Astrocyte of the cerebellum (primary cell): ENCODE results near the gene ANKFN1.

Experiments used
- DNase-seq: peaks from one replicate; pipeline ENCODE4 v3.0.0-alpha.2; 2011; ENCODE audit warnings: low read depth
- H3K4me3 ChIP-seq: 2 replicates; pipeline ENCODE4 v1.5.1; 2011; ENCODE audit warnings: mild to moderate bottlenecking, low read depth, low read length, moderate library complexity
- CTCF ChIP-seq: IDR thresholded peaks from 2 replicates; pipeline ENCODE4 v1.5.1; 2012; ENCODE audit warnings: low read length, low read depth, moderate library complexity, mild to moderate bottlenecking; ENCODE audit errors: missing control alignments
- in situ Hi-C: cut with HindIII; loops from 2 replicates; pipeline ENCODE4 v1.10.0; 2017; ENCODE audit warnings: low sequenced_read_pairs

The ANKFN1 gene

GRCh38 chr17:56497132-56497531 lies 343.9 kb downstream of the ANKFN1 start:
- no peak for TF ChIP-seq CTCF
- in situ Hi-C loops: no loop called here
- DNase-seq: no peak
- no peak overlapping the region for H3K4me3 ChIP-seq

GRCh38 chr17:56499799-56500388 lies 346.6 kb downstream of the ANKFN1 start:
- no peak overlapping the region for H3K4me3 ChIP-seq
- peak; percentile 38 for TF ChIP-seq CTCF
- DNase-seq: no peak
- in situ Hi-C loops: no loop called here

GRCh38 chr17:56502120-56502654 lies 348.9 kb downstream of the ANKFN1 start:
- H3K4me3 ChIP-seq: no peak overlapping the region
- no peak for DNase-seq
- in situ Hi-C loops: no loop called here
- TF ChIP-seq CTCF: no peak

DNA sequence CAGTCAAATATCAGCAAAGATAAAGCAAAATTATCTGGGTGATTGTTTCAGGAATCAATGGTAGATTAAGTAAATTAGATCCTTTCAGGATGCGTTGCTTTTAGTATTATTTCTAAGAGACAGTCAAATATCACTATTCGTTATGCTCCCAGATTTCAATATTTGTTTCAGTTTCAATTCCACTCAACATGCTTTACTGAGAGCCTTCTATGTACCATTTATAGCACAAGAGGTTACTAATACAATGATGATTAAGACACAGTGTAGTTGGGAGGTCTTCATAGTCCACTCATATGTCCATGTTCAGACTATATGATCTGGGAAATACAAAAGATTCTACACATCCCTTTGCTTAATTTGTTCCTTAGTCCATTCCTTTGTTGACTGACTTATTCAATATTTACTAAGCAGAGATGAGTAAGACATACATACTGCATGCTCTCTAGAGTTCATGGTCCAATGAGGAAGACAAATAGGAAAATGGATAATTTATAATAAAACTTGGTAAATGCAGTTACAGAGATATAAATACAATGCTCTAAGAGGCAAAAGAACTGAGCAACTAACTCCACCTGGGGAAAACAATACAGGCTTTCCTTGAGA lies 352.0 kb downstream of the ANKFN1 start:
- no peak overlapping the region for H3K4me3 ChIP-seq
- TF ChIP-seq CTCF: no peak
- no peak for DNase-seq
- in situ Hi-C loops: no loop called here

- no peak for DNase-seq
- H3K4me3 ChIP-seq: no peak overlapping the region
- in situ Hi-C loops: no loop called here
- no peak for TF ChIP-seq CTCF
These were observed 353.1 kb downstream of the ANKFN1 start for GRCh38 chr17:56506349-56506748.

DNA sequence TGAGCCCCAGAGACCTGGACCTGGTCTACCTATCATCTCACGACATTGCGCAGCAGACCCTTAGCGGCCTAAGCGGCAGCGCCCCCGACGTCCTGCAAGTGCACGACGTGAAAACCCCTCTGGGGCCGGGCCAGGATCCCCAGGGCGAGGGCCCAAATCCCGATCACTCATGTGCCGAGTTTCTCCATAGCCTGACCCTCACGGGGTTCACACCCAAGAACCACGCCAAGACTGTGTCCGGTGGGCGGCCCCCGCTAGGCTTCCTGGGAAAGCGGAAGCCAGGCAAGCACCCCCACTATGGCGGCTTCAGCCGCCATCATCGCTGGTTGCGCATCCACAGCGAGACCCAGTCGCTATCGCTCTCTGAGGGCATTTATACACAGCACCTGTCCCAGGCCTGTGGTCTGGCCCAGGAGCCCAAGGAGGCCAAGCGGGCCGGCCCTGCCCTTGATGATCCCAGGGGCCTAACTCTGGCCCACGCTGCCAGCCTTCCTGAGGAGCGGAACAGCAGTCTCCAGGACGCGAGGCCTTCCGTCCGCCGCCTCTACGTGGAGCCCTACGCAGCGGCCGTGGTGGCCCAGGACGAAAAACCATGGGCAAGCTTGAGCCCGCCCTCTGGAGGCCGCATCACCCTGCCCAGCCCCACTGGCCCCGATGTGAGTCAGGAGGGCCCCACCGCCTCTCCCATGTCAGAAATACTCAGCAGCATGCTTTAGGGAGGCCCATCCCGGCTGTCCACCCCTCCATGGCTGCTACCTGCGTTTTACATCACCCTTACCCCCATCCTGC lies 357.5 kb downstream of the ANKFN1 start:
- DNase-seq: no peak
- TF ChIP-seq CTCF: no peak
- in situ Hi-C loops: no loop called here
- no peak overlapping the region for H3K4me3 ChIP-seq
